ENCODE measurements around the gene PLSCR3. TPM values are rescaled to one million over a fixed set of nuclear protein-coding genes. Genes with fewer than 3 reads are reported as not detected.

The PLSCR3 gene
- total and polyA plus RNA-seq, 5 donors from 2014 or later = 113 to 174 (median 151) TPM

DNA sequence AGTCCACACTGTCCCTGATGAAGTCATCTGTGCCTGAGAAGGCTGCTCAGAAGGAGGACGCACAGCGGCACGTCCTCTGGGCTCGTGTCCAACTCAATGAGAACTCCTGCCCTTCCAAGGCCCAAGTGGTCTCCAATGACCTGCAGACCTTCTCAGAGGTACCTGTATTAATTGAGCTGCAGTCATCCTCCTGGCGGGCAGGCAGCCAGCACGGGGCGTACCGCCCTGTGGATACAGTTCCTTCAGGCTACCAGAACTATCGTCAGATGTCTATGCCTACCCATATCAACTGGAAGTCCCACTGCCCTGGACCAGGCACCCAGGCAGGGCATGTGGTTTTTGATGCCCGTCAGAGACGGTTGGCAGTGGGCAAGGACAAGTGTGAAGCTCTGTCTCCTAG lies 38.0 kb upstream of the PLSCR3 start:
- peaks cover 8% of the 10 kb centered on the region for H3K27me3 Mint-ChIP-seq
- no peak overlapping the region for H3K27ac ChIP-seq (ENCODE audit: insufficient read depth, low read length, poor library complexity, severe bottlenecking)
- no peaks in the 10 kb centered on the region for H3K36me3 ChIP-seq (ENCODE audit: control insufficient read depth, insufficient read depth, low read length)
- peaks cover 4 to 19% (median 11%) of the 10 kb centered on the region in 4 donors for H3K4me1 Mint-ChIP-seq
- H3K9me3 ChIP-seq (ENCODE audit: control insufficient read depth in 2 of 2, low read length in 2 of 2) = no peaks in the 10 kb centered on the region
- ATAC-seq (ENCODE audit: low read depth in 2 of 2) (no peak), DNase-seq (no peak)
- no peak overlapping the region for H3K4me3 ChIP-seq (ENCODE audit: low read depth, low read length)
- H3K4me1 ChIP-seq (ENCODE audit: control insufficient read depth, insufficient read depth, low read length, poor library complexity, severe bottlenecking) = peaks cover 18% of the 10 kb centered on the region
- no peaks in the 10 kb centered on the region for H3K27me3 ChIP-seq (ENCODE audit: control insufficient read depth, insufficient read depth, low read length)
- peak overlapping the region in 1 of 4 donors; percentile 38 for H3K4me3 Mint-ChIP-seq
- H3K9me3 Mint-ChIP-seq = no peaks in the 10 kb centered on the region
- no peak overlapping the region for H3K27ac Mint-ChIP-seq
- no peaks in the 10 kb centered on the region for H3K36me3 Mint-ChIP-seq

DNA sequence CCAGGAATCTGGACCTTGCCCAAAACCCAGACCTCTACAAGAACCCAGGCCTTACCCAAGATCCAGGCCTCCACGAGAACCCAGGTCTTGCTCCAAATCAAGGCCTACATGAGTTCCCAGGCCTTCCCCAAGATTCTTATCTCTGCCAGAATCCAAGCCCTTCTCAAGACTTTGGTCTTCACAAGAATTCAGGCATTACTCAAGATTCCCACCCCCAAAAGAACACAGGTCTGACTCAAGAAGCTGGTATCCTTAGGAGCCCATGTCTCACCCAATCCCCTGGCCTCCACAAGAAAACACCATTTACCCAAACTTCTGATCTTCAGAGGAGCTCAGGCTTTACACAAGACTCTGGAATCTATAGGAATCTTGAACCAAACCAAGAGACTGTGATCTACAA lies 36.9 kb upstream of the PLSCR3 start:
- no peaks in the 10 kb centered on the region for H3K36me3 ChIP-seq (ENCODE audit: control insufficient read depth, insufficient read depth, low read length)
- Mint-ChIP-seq H3K27ac (no peak overlapping the region), H3K9me3 (no peaks in the 10 kb centered on the region), H3K4me1 (peaks cover 4 to 12% (median 9%) of the 10 kb centered on the region in 4 donors), H3K27me3 (peaks cover 8% of the 10 kb centered on the region), H3K4me3 (no peak overlapping the region), H3K36me3 (no peaks in the 10 kb centered on the region)
- DNase-seq (no peak), ATAC-seq (ENCODE audit: low read depth in 2 of 2) (no peak)
- H3K27ac ChIP-seq (ENCODE audit: insufficient read depth, low read length, poor library complexity, severe bottlenecking) = no peak overlapping the region
- no peak overlapping the region for H3K4me3 ChIP-seq (ENCODE audit: low read depth, low read length)
- peaks cover 8% of the 10 kb centered on the region for H3K4me1 ChIP-seq (ENCODE audit: control insufficient read depth, insufficient read depth, low read length, poor library complexity, severe bottlenecking)
- H3K9me3 ChIP-seq (ENCODE audit: control insufficient read depth in 2 of 2, low read length in 2 of 2) = no peaks in the 10 kb centered on the region
- H3K27me3 ChIP-seq (ENCODE audit: control insufficient read depth, insufficient read depth, low read length) = no peaks in the 10 kb centered on the region

DNA sequence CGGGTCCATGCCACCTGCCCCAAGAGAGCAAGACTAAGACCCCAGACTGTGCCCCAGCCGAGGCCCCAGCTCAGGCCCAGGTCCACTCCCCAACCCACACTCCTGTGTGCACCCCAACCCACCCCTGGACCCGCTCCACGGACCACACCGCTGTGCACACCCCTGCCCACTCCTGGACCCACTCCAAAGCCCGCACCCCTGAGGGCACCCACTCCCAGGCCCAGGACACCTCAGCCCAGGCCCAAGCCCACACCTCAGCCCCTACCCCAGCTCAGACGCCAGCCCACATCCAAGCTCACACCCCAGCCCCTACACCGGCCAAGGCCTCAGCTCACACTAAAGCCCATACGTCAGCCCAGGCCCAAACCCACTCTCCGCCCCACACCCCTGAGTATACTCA lies 35.4 kb upstream of the PLSCR3 start:
- no peaks in the 10 kb centered on the region for H3K27me3 Mint-ChIP-seq
- Histone ChIP-seq H3K27me3 (ENCODE audit: control insufficient read depth, insufficient read depth, low read length) (no peaks in the 10 kb centered on the region), H3K4me3 (ENCODE audit: low read depth, low read length) (no peak overlapping the region), H3K36me3 (ENCODE audit: control insufficient read depth, insufficient read depth, low read length) (no peaks in the 10 kb centered on the region), H3K9me3 (ENCODE audit: control insufficient read depth in 2 of 2, low read length in 2 of 2) (no peaks in the 10 kb centered on the region), H3K4me1 (ENCODE audit: control insufficient read depth, insufficient read depth, low read length, poor library complexity, severe bottlenecking) (no peaks in the 10 kb centered on the region), H3K27ac (ENCODE audit: insufficient read depth, low read length, poor library complexity, severe bottlenecking) (no peak overlapping the region)
- H3K4me3 Mint-ChIP-seq = no peak overlapping the region
- no peaks in the 10 kb centered on the region for H3K9me3 Mint-ChIP-seq
- no peak overlapping the region for H3K27ac Mint-ChIP-seq
- peaks cover 0 to under 1% (median 0%) of the 10 kb centered on the region in 4 donors for H3K4me1 Mint-ChIP-seq
- H3K36me3 Mint-ChIP-seq = no peaks in the 10 kb centered on the region
- DNase-seq = no peak
- ATAC-seq (ENCODE audit: low read depth in 2 of 2) = no peak

DNA sequence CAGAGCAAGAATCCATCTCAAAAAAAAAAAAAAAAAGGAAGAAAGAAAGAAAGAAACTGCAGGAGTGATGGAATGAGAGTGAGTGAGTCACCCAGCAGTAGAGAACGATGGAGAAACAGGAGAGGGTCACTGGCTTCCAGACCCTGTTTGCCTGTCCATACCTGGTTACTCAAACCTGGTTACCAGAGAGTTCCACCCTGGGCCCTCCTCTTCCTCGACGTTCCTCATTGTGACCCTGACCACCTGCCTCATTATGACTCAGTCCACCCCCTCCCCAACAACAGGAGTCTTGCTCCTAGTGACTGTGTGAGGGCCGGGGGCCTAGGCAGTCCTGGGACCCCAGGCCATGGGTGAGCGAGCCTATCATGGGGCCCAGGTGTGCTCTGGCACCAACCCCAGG lies 34.2 kb upstream of the PLSCR3 start, which contains the start of gene SPEM3:
Gene SPEM3, plus strand, starts transcription at position 301 of the 400 bp plus-strand sequence. Its CDS starts 46 bp downstream, at position 347.
- Histone ChIP-seq H3K4me3 (ENCODE audit: low read depth, low read length) (no peak within 1 kb of the TSS), H3K9me3 (ENCODE audit: control insufficient read depth in 2 of 2, low read length in 2 of 2) (no peaks in the 10 kb centered on the region), H3K27ac (ENCODE audit: insufficient read depth, low read length, poor library complexity, severe bottlenecking) (no peak within 1 kb of the TSS), H3K36me3 (ENCODE audit: control insufficient read depth, insufficient read depth, low read length) (no peaks in the 10 kb centered on the region), H3K4me1 (ENCODE audit: control insufficient read depth, insufficient read depth, low read length, poor library complexity, severe bottlenecking) (no peaks in the 10 kb centered on the region), H3K27me3 (ENCODE audit: control insufficient read depth, insufficient read depth, low read length) (no peaks in the 10 kb centered on the region)
- Mint-ChIP-seq H3K27ac (no peak within 1 kb of the TSS), H3K4me1 (no peaks in the 10 kb centered on the region), H3K36me3 (no peaks in the 10 kb centered on the region), H3K9me3 (no peaks in the 10 kb centered on the region), H3K27me3 (no peaks in the 10 kb centered on the region), H3K4me3 (no peak within 1 kb of the TSS)
- no peak for DNase-seq
- ATAC-seq (ENCODE audit: low read depth in 2 of 2) = no peak

DNA sequence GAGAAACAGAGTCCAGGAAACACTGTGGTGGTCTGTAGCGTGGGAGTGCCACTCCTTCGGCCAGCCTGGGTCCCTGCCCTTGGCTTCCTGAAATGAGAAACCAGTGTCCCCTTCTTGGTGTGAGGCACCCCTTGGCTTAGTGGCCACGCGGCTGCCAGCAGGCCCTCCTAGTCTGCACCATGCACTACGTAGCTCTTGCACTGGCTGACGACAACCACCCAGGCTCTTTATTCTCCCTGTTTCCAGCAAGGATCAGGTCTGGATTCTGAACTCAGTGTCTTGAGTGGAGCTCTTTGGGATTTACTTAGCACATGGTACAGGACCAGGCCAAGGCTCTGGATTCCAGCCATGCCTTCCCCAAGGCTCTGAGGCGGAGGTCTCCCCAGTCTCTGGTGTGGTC lies 33.2 kb upstream of the PLSCR3 start:
- no peaks in the 10 kb centered on the region for H3K27me3 ChIP-seq (ENCODE audit: control insufficient read depth, insufficient read depth, low read length)
- no peak overlapping the region for H3K27ac ChIP-seq (ENCODE audit: insufficient read depth, low read length, poor library complexity, severe bottlenecking)
- no peaks in the 10 kb centered on the region for H3K36me3 ChIP-seq (ENCODE audit: control insufficient read depth, insufficient read depth, low read length)
- ATAC-seq (ENCODE audit: low read depth in 2 of 2) (no peak), DNase-seq (no peak)
- no peak overlapping the region for H3K4me3 ChIP-seq (ENCODE audit: low read depth, low read length)
- Mint-ChIP-seq H3K27me3 (no peaks in the 10 kb centered on the region), H3K4me3 (no peak overlapping the region), H3K36me3 (no peaks in the 10 kb centered on the region), H3K9me3 (no peaks in the 10 kb centered on the region), H3K27ac (no peak overlapping the region), H3K4me1 (no peaks in the 10 kb centered on the region)
- H3K4me1 ChIP-seq (ENCODE audit: control insufficient read depth, insufficient read depth, low read length, poor library complexity, severe bottlenecking) = no peaks in the 10 kb centered on the region
- H3K9me3 ChIP-seq (ENCODE audit: control insufficient read depth in 2 of 2, low read length in 2 of 2) = no peaks in the 10 kb centered on the region

DNA sequence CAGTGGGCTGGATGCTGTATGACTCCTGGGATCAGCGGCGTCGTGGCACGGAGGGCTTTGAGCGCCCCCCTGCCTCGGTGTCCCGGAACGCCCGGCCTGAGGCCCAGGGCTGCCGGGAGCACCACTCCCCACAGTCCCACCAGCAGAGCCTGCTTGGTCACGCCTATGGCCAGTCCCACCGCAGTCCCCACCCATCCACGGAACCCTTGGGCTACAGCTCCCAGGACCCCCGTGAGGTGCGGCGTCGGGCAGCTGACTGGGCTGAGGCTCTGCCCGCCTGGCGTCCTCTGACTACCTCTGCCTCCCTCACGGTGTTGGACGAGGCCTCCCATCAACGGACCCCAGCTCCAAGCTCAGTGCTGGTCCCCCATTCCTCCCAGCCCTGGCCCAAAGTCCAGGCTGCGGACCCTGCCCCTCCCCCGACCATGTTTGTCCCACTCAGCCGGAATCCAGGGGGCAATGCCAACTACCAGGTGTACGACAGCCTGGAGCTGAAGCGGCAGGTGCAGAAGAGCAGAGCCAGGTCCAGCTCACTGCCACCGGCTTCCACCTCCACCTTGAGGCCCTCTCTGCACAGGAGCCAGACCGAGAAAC lies 32.7 kb upstream of the PLSCR3 start:
- Mint-ChIP-seq H3K4me3 (no peak overlapping the region), H3K9me3 (no peaks in the 10 kb centered on the region), H3K27ac (no peak overlapping the region), H3K4me1 (no peaks in the 10 kb centered on the region), H3K36me3 (no peaks in the 10 kb centered on the region), H3K27me3 (no peaks in the 10 kb centered on the region)
- Histone ChIP-seq H3K27me3 (ENCODE audit: control insufficient read depth, insufficient read depth, low read length) (no peaks in the 10 kb centered on the region), H3K9me3 (ENCODE audit: control insufficient read depth in 2 of 2, low read length in 2 of 2) (no peaks in the 10 kb centered on the region), H3K36me3 (ENCODE audit: control insufficient read depth, insufficient read depth, low read length) (no peaks in the 10 kb centered on the region), H3K27ac (ENCODE audit: insufficient read depth, low read length, poor library complexity, severe bottlenecking) (no peak overlapping the region), H3K4me1 (ENCODE audit: control insufficient read depth, insufficient read depth, low read length, poor library complexity, severe bottlenecking) (no peaks in the 10 kb centered on the region), H3K4me3 (ENCODE audit: low read depth, low read length) (no peak overlapping the region)
- DNase-seq (no peak), ATAC-seq (ENCODE audit: low read depth in 2 of 2) (no peak)

DNA sequence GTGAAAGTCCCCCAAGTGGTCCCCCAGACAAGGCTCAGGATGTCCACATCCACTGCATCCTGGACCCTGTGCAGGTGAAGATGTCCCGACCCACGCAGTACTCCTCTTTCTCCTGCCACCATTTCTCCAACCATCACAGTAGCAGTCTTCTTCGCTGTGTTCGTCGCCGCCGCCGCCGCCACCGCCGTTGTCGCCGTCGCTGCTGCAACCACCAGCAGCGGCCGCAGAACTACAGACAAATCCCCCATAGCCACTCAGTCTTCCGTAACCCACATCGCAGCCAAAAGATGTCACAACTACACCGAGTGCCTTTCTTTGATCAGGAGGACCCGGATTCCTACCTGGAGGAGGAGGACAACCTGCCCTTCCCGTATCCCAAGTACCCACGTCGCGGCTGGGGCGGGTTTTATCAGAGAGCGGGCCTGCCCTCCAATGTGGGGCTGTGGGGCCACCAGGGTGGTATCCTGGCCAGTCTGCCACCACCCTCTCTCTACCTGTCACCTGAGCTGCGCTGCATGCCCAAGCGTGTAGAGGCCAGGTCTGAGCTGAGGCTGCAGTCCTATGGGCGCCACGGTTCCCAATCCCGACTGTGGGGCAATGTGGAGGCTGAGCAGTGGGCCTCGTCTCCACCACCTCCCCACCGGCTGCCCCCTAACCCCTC lies 32.0 kb upstream of the PLSCR3 start:
- ATAC-seq (ENCODE audit: low read depth in 2 of 2) = no peak

DNA sequence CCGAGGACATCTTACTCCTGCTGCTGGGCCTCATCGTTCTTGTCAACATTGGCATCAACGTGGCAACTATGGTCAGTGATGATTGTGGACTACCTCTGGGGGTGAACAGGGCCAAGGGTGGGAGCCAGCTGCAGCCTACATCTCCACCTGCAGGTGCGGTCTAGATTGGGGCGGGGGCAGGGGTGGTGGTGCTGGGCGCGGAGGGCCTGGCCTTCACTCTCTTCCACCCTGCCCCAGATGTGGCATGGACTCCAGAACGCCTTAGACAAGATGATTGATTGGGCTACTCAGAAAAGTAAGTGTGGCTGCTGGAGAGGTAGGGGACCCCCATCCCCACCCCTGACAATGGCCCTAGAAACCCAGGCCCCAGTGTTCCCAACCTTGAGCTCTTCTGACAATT lies 31.4 kb upstream of the PLSCR3 start:
- H3K27ac Mint-ChIP-seq = no peak overlapping the region
- DNase-seq (no peak), ATAC-seq (ENCODE audit: low read depth in 2 of 2) (no peak)
- H3K9me3 Mint-ChIP-seq = peaks cover 0 to 1% (median 0%) of the 10 kb centered on the region in 7 donors
- H3K27ac ChIP-seq (ENCODE audit: insufficient read depth, low read length, poor library complexity, severe bottlenecking) = no peak overlapping the region
- H3K27me3 ChIP-seq (ENCODE audit: control insufficient read depth, insufficient read depth, low read length) = no peaks in the 10 kb centered on the region
- H3K36me3 ChIP-seq (ENCODE audit: control insufficient read depth, insufficient read depth, low read length) = no peaks in the 10 kb centered on the region
- no peaks in the 10 kb centered on the region for H3K4me1 Mint-ChIP-seq
- H3K4me3 ChIP-seq (ENCODE audit: low read depth, low read length) = no peak overlapping the region
- H3K4me1 ChIP-seq (ENCODE audit: control insufficient read depth, insufficient read depth, low read length, poor library complexity, severe bottlenecking) = no peaks in the 10 kb centered on the region
- no peak overlapping the region for H3K4me3 Mint-ChIP-seq
- H3K9me3 ChIP-seq (ENCODE audit: control insufficient read depth in 2 of 2, low read length in 2 of 2) = no peaks in the 10 kb centered on the region
- H3K27me3 Mint-ChIP-seq = no peaks in the 10 kb centered on the region
- no peaks in the 10 kb centered on the region for H3K36me3 Mint-ChIP-seq

More for the DNA sequence above, 32.0 kb upstream of the PLSCR3 start:
- Mint-ChIP-seq H3K36me3 (no peaks in the 10 kb centered on the region), H3K4me3 (no peak overlapping the region), H3K4me1 (no peaks in the 10 kb centered on the region), H3K27ac (no peak overlapping the region), H3K9me3 (no peaks in the 10 kb centered on the region), H3K27me3 (no peaks in the 10 kb centered on the region)
- H3K9me3 ChIP-seq (ENCODE audit: control insufficient read depth in 2 of 2, low read length in 2 of 2) = no peaks in the 10 kb centered on the region
- no peak overlapping the region for H3K4me3 ChIP-seq (ENCODE audit: low read depth, low read length)
- no peak overlapping the region for H3K27ac ChIP-seq (ENCODE audit: insufficient read depth, low read length, poor library complexity, severe bottlenecking)
- no peaks in the 10 kb centered on the region for H3K27me3 ChIP-seq (ENCODE audit: control insufficient read depth, insufficient read depth, low read length)
- H3K36me3 ChIP-seq (ENCODE audit: control insufficient read depth, insufficient read depth, low read length) = no peaks in the 10 kb centered on the region
- DNase-seq = no peak
- H3K4me1 ChIP-seq (ENCODE audit: control insufficient read depth, insufficient read depth, low read length, poor library complexity, severe bottlenecking) = no peaks in the 10 kb centered on the region
